Measurements from ENCODE around the gene CEP85L. TPM values are rescaled to one million over a fixed set of nuclear protein-coding genes. Genes with fewer than 3 reads are reported as not detected.

The CEP85L gene
- polyA plus RNA-seq, 1 of the 3 experiments (the other 2 are of a cell fraction): 1.1 TPM

DNA sequence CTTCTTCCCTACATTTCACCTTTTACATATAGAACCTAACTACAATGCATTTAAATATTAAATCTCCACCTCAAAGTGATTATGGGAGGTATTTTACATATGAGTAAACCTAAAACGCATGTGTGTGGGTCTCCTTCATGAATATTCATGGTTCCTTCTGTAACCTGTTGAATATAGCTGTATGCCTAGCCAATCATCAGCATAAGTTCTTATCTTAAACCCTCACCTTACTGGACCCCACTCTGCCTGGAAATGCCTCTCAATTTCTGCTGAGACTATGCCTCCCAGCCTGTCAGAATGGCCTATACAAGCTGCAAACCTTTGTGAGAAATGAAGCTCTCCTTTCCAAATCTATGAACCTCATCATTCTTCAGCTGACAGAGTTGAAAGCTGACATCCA lies 21.3 kb downstream of the CEP85L start:
- ChIA-PET CTCF (no interaction called here), POLR2A (no interaction called here)

More for the DNA sequence above, 21.3 kb downstream of the CEP85L start:
- TF ChIP-seq GABPA (IDR thresholded peaks at IDR 0.05; ENCODE audit: low read depth) (no peak), TEAD4 (IDR thresholded peaks at IDR 0.05; ENCODE audit: borderline replicate concordance, insufficient read depth) (no peak), RCOR1 (IDR thresholded peaks at IDR 0.05; ENCODE audit: low read length) (no peak), RAD21 (IDR thresholded peaks at IDR 0.05; ENCODE audit: low read length) (no peak), FOXJ3 (CRISPR knock-in tag; IDR thresholded peaks at IDR 0.05) (no peak), YY1 (IDR thresholded peaks at IDR 0.05; ENCODE audit: low read depth) (no peak), POLR2AphosphoS5 (IDR thresholded peaks at IDR 0.05; ENCODE audit: low read depth, low read length) (no peak), TAF1 (IDR thresholded peaks at IDR 0.05; ENCODE audit: borderline replicate concordance, low read depth, low read length) (no peak)
- TF ChIP-seq, protein P1, sequence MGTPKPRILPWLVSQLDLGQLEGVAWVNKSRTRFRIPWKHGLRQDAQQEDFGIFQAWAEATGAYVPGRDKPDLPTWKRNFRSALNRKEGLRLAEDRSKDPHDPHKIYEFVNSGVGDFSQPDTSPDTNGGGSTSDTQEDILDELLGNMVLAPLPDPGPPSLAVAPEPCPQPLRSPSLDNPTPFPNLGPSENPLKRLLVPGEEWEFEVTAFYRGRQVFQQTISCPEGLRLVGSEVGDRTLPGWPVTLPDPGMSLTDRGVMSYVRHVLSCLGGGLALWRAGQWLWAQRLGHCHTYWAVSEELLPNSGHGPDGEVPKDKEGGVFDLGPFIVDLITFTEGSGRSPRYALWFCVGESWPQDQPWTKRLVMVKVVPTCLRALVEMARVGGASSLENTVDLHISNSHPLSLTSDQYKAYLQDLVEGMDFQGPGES (IDR thresholded peaks at IDR 0.05; ENCODE audit: low read depth, low read length): no peak
- TF ChIP-seq, protein P2, sequence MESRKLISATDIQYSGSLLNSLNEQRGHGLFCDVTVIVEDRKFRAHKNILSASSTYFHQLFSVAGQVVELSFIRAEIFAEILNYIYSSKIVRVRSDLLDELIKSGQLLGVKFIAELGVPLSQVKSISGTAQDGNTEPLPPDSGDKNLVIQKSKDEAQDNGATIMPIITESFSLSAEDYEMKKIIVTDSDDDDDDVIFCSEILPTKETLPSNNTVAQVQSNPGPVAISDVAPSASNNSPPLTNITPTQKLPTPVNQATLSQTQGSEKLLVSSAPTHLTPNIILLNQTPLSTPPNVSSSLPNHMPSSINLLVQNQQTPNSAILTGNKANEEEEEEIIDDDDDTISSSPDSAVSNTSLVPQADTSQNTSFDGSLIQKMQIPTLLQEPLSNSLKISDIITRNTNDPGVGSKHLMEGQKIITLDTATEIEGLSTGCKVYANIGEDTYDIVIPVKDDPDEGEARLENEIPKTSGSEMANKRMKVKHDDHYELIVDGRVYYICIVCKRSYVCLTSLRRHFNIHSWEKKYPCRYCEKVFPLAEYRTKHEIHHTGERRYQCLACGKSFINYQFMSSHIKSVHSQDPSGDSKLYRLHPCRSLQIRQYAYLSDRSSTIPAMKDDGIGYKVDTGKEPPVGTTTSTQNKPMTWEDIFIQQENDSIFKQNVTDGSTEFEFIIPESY (IDR thresholded peaks at IDR 0.05; ENCODE audit: borderline replicate concordance, low read depth): no peak
- TF ChIP-seq, protein P3, sequence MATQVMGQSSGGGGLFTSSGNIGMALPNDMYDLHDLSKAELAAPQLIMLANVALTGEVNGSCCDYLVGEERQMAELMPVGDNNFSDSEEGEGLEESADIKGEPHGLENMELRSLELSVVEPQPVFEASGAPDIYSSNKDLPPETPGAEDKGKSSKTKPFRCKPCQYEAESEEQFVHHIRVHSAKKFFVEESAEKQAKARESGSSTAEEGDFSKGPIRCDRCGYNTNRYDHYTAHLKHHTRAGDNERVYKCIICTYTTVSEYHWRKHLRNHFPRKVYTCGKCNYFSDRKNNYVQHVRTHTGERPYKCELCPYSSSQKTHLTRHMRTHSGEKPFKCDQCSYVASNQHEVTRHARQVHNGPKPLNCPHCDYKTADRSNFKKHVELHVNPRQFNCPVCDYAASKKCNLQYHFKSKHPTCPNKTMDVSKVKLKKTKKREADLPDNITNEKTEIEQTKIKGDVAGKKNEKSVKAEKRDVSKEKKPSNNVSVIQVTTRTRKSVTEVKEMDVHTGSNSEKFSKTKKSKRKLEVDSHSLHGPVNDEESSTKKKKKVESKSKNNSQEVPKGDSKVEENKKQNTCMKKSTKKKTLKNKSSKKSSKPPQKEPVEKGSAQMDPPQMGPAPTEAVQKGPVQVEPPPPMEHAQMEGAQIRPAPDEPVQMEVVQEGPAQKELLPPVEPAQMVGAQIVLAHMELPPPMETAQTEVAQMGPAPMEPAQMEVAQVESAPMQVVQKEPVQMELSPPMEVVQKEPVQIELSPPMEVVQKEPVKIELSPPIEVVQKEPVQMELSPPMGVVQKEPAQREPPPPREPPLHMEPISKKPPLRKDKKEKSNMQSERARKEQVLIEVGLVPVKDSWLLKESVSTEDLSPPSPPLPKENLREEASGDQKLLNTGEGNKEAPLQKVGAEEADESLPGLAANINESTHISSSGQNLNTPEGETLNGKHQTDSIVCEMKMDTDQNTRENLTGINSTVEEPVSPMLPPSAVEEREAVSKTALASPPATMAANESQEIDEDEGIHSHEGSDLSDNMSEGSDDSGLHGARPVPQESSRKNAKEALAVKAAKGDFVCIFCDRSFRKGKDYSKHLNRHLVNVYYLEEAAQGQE (IDR thresholded peaks at IDR 0.05; ENCODE audit: low read depth, low read length): no peak
- TF ChIP-seq, protein P4, sequence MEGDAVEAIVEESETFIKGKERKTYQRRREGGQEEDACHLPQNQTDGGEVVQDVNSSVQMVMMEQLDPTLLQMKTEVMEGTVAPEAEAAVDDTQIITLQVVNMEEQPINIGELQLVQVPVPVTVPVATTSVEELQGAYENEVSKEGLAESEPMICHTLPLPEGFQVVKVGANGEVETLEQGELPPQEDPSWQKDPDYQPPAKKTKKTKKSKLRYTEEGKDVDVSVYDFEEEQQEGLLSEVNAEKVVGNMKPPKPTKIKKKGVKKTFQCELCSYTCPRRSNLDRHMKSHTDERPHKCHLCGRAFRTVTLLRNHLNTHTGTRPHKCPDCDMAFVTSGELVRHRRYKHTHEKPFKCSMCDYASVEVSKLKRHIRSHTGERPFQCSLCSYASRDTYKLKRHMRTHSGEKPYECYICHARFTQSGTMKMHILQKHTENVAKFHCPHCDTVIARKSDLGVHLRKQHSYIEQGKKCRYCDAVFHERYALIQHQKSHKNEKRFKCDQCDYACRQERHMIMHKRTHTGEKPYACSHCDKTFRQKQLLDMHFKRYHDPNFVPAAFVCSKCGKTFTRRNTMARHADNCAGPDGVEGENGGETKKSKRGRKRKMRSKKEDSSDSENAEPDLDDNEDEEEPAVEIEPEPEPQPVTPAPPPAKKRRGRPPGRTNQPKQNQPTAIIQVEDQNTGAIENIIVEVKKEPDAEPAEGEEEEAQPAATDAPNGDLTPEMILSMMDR (IDR thresholded peaks at IDR 0.05): no peak
- TF ChIP-seq, protein P5, sequence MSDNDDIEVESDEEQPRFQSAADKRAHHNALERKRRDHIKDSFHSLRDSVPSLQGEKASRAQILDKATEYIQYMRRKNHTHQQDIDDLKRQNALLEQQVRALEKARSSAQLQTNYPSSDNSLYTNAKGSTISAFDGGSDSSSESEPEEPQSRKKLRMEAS (IDR thresholded peaks at IDR 0.05; ENCODE audit: low read depth): no peak
- Histone ChIP-seq H3K27ac (ENCODE audit: low read depth in 2 of 2, low read length in 1 of 2) (no peak overlapping the region), H2AFZ (ENCODE audit: low read depth) (no peak overlapping the region), H3K9me3 (no peaks in the 10 kb centered on the region), H3K79me2 (ENCODE audit: insufficient read depth) (peaks cover 51% of the 10 kb centered on the region), H3K9me2 (no peaks in the 10 kb centered on the region; the same call in 1 of the 2 replicates), H3K36me3 (replicated peaks in 1 of 2; ENCODE audit: control insufficient read depth in 1 of 2, insufficient read depth in 2 of 2, low read length in 1 of 2) (peaks cover 3 to 15% of the 10 kb centered on the region in 2 experiments), H3K9ac (no peak overlapping the region), H3K4me1 (ENCODE audit: control insufficient read depth in 1 of 2, insufficient read depth in 2 of 2, low read depth in 1 of 2, low read length in 1 of 2) (no peaks in the 10 kb centered on the region), H4K20me1 (ENCODE audit: insufficient read depth) (no peaks in the 10 kb centered on the region), H3K4me3 (ENCODE audit: low read depth in 2 of 2, low read length in 1 of 2) (no peak overlapping the region), H3K4me2 (no peak overlapping the region), H3K27me3 (ENCODE audit: insufficient read depth) (no peaks in the 10 kb centered on the region), H3F3A (replicated peaks; ENCODE audit: insufficient read depth) (no peaks in the 10 kb centered on the region)
- DNase-seq: no peak
- 73% methylated on average over 1 of the region's 1 CpG for WGBS (ENCODE audit: low lambda C conversion rate)

Data from SK-N-SH (cell line).